DND-41 (cell line): Measurements from ENCODE around the gene RPL13A.

Experiments
- CTCF ChIP-seq: IDR thresholded peaks from 2 replicates; pipeline ENCODE4 v1.5.1; 2012; ENCODE audit warnings: borderline replicate concordance, low read length, moderate library complexity, mild to moderate bottlenecking; ENCODE audit not compliant: poor library complexity, severe bottlenecking; ENCODE audit errors: extremely low read depth
- EZH2 ChIP-seq: IDR thresholded peaks from 3 replicates; pipeline ENCODE4 v1.6.1; 2012; ENCODE audit warnings: borderline replicate concordance, low read depth, mild to moderate bottlenecking, moderate library complexity, low read length, inconsistent platforms; ENCODE audit not compliant: severe bottlenecking

GRCh38 chr19:49524812-49525455 is 37.5 kb downstream of the RPL13A start:
- no peak for TF ChIP-seq CTCF
- no peak for TF ChIP-seq EZH2
